Naive B cell (primary cell): ENCODE results near the gene EFEMP1. TPM values are rescaled to one million over a fixed set of nuclear protein-coding genes. Genes with fewer than 3 reads are reported as not detected.

Experiments used
- ATAC-seq, 2 donors: fragments of 150-1000 bp; cut with Tn5 transposase; 2 replicates each; pipeline ENCODE4 v1.10.0; 2021; ENCODE audit warnings: low read depth in 2 of 2, mild to moderate bottlenecking in 2 of 2, moderate library complexity in 2 of 2
- DNase-seq: peaks from one replicate; pipeline ENCODE4 v3.0.0; 2022
- H3K27ac Mint-ChIP-seq, 6 donors: one replicate each; pipeline ENCODE4 v1.8.0; 2020 to 2022; ENCODE audit warnings: mild to moderate bottlenecking in 6 of 6, mixed read lengths in 6 of 6, moderate library complexity in 5 of 6, inconsistent platforms in 2 of 6
- H3K27me3 Mint-ChIP-seq, 3 donors: one replicate each; pipeline ENCODE4 v1.8.0; 2021 to 2022; ENCODE audit warnings: mixed read lengths in 3 of 3, mild to moderate bottlenecking in 1 of 3
- H3K36me3 Mint-ChIP-seq, 2 donors: one replicate each; pipeline ENCODE4 v1.8.0; 2020 to 2022; ENCODE audit warnings: mixed read lengths in 2 of 2, inconsistent platforms in 1 of 2, mild to moderate bottlenecking in 1 of 2
- H3K4me1 Mint-ChIP-seq, 3 donors: one replicate each; pipeline ENCODE4 v1.8.0; 2020 to 2022; ENCODE audit warnings: mixed read lengths in 3 of 3, inconsistent platforms in 1 of 3, mild to moderate bottlenecking in 1 of 3, moderate library complexity in 1 of 3
- H3K4me3 Mint-ChIP-seq, 8 donors: one replicate each; pipeline ENCODE4 v1.8.0; 2020 to 2022; ENCODE audit warnings: mild to moderate bottlenecking in 8 of 8, mixed read lengths in 8 of 8, moderate library complexity in 8 of 8, inconsistent platforms in 2 of 8
- H3K9me3 Mint-ChIP-seq, 7 donors: one replicate each; pipeline ENCODE4 v1.8.0; 2020 to 2022; ENCODE audit warnings: mixed read lengths in 7 of 7, mild to moderate bottlenecking in 5 of 7, inconsistent platforms in 2 of 7, moderate library complexity in 1 of 7
- polyA plus RNA-seq, 6 donors: library from polyadenylated mRNA; unstranded; fragments of 300-500 nt; fragmentation: Illumina TruSeq; gene quantifications; one replicate each; pipeline ENCODE4 v1.2.3, GENCODE V29; 2021; ENCODE audit warnings: low read depth in 6 of 6

EFEMP1 gene
- polyA plus RNA-seq, 6 donors from 2014 or later = not detected

DNA sequence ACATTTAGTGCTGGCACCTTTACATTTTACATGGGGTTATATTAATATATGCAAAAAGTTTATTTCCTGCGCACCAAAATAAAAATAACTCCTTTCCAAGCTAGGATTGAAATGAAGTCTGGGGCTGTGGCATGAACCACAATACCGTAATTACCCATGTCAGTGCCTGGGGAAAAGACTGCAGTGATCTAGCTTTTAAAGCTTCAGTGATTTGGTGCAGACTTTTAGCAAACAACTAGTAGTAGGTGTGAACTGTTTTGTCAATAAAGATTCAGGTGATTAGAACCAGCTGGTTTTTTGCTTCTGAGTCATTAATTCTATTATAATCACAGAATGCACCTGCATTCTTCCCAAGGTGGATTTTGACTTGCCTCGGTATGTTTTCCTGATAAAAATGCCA lies 21.2 kb downstream of the EFEMP1 start:
- H3K36me3 Mint-ChIP-seq = no peaks in the 10 kb centered on the region
- ATAC-seq = no peak

DNA sequence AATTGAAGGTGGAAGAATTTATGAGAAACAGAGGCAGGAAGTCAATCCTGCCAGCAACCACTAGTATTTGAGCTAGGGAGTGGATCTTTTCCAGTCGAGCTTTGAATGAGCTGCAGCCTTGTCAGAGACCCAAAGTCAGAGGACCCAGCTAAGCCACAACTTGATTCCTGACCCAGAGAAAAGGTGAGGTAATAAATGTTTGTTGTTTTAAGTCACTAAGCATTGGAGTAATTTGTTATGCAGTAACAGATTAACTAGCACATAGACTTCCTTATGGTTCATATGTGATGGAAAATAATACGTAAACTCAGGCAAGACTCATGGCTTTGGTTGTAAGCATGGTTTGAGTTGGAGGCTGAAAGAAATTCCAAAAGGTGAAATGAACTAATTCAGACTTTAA lies 21.6 kb downstream of the EFEMP1 start:
- H3K9me3 Mint-ChIP-seq = peaks cover 0 to 21% (median 6%) of the 10 kb centered on the region in 7 donors
- H3K4me3 Mint-ChIP-seq = no peak overlapping the region
- no peaks in the 10 kb centered on the region for H3K36me3 Mint-ChIP-seq

More for the DNA sequence above, 21.2 kb downstream of the EFEMP1 start:
- no peak for DNase-seq
- H3K27me3 Mint-ChIP-seq = peaks cover 4 to 16% (median 10%) of the 10 kb centered on the region in 3 donors
- no peak overlapping the region for H3K4me3 Mint-ChIP-seq
- no peak overlapping the region for H3K27ac Mint-ChIP-seq
- no peaks in the 10 kb centered on the region for H3K4me1 Mint-ChIP-seq
- H3K9me3 Mint-ChIP-seq = peaks cover 0 to 21% (median 6%) of the 10 kb centered on the region in 7 donors

DNA sequence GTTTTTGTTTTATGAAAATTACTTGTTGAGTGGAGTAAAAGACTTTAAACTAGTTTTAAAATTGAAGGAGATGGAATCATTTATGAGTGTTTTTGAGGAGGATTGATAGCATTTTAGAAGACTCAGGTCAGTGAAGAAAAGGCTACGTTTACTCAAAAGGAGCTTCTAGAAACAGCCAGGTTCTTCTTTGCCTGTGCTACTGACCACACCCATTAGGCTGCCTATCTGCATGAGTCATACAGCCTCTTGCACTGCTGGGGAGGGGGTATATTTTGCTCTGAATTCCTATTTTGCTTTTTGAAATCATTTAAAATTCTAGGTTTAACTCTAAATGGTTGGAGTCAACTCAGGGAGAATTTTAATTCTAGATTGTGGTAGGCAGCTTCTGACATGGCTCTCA lies 22.3 kb downstream of the EFEMP1 start:
- DNase-seq = no peak
- ATAC-seq = no peak
- peaks cover 0 to 21% (median 7%) of the 10 kb centered on the region in 7 donors for H3K9me3 Mint-ChIP-seq
- H3K27ac Mint-ChIP-seq = peak overlapping the region in 1 of 6 donors; percentile 5
- no peak overlapping the region for H3K4me3 Mint-ChIP-seq
- no peaks in the 10 kb centered on the region for H3K36me3 Mint-ChIP-seq
- no peaks in the 10 kb centered on the region for H3K4me1 Mint-ChIP-seq
- H3K27me3 Mint-ChIP-seq = peaks cover 0 to 10% (median 9%) of the 10 kb centered on the region in 3 donors

More for the DNA sequence above, 21.6 kb downstream of the EFEMP1 start:
- no peak for ATAC-seq
- no peak for DNase-seq
- no peak overlapping the region for H3K27ac Mint-ChIP-seq
- peaks cover 2 to 13% (median 10%) of the 10 kb centered on the region in 3 donors for H3K27me3 Mint-ChIP-seq
- no peaks in the 10 kb centered on the region for H3K4me1 Mint-ChIP-seq

DNA sequence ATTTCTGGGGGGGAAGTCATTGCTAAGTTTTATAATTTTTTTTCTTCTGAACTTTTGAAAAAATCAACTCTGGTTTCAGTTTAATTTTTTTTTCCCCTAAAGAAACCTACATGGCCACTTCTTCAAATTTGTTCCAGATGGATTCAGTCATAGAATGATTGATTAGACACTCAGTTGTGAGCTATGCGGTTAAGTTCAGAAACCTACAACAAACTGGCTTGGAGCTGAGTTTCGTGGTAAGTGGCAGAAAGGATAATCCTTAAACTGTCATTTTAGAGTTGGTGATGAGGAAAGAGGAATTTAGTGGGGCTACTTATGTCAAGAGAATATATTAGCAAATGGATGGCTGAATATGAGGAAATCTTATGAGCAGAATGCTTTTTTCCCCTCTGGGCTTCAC lies 23.7 kb downstream of the EFEMP1 start:
- Mint-ChIP-seq H3K36me3 (no peaks in the 10 kb centered on the region), H3K27me3 (peaks cover 0 to 13% (median 9%) of the 10 kb centered on the region in 3 donors), H3K9me3 (peaks cover 0 to 21% (median 5%) of the 10 kb centered on the region in 7 donors), H3K4me1 (no peaks in the 10 kb centered on the region), H3K27ac (no peak overlapping the region), H3K4me3 (no peak overlapping the region)
- DNase-seq (no peak), ATAC-seq (no peak)

DNA sequence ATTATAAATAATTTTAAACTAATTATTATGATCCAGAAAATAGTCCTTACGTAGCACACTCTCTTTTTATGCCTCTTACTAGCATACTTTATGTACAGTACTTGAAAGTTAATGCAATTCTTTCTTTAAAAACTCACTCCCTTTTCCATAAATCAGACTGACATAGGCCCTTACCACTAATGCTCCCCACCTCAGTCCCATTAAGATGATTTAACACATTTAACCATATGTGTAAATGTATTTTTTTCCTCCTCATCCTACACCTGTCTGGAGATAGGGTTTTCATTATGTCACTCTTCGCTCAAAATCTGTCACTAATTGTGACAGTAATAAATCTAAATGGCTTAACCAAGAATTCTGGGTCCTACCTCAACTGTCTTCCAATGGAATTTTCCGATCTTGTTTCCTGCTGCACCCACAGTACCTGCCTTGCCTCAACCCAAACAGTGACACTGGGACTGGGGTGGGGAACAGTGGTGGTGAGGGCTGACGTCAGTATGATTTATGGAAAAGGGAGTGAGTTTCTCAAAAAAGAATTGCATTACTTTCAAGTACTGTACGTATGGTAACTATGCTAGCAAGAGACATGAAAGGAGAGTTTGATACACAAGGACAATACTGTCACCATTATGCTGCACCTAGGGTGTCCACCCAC lies 25.1 kb downstream of the EFEMP1 start:
- Mint-ChIP-seq H3K36me3 (no peaks in the 10 kb centered on the region), H3K9me3 (peaks cover 0 to 8% (median 1%) of the 10 kb centered on the region in 7 donors), H3K27me3 (peaks cover 0 to 16% (median 9%) of the 10 kb centered on the region in 3 donors), H3K4me3 (no peak overlapping the region), H3K4me1 (no peaks in the 10 kb centered on the region), H3K27ac (no peak overlapping the region)
- ATAC-seq (no peak), DNase-seq (no peak)

DNA sequence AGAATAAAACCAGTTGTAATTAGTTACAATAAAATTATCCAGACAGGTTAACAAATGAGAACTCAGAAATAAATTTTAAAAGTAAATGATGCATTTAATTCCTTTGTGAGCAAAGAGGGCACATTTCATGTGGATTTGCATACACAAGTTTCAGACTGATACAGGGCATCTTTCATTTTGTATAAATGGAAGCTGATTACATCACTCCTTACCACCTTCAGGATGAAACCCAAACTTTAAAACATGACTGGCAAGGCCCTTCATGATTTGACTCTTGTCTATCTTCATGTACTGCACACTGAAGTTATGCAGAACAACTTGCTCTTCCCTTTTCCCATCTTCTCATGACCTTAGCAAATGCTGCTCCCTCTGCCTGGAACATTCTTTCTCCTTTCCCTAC lies 26.9 kb downstream of the EFEMP1 start:
- Mint-ChIP-seq H3K4me3 (no peak overlapping the region), H3K27me3 (peaks cover 9 to 19% (median 10%) of the 10 kb centered on the region in 3 donors), H3K27ac (no peak overlapping the region), H3K4me1 (no peaks in the 10 kb centered on the region), H3K36me3 (no peaks in the 10 kb centered on the region), H3K9me3 (peaks cover 0 to 1% (median 0%) of the 10 kb centered on the region in 7 donors)
- ATAC-seq (no peak), DNase-seq (no peak)

DNA sequence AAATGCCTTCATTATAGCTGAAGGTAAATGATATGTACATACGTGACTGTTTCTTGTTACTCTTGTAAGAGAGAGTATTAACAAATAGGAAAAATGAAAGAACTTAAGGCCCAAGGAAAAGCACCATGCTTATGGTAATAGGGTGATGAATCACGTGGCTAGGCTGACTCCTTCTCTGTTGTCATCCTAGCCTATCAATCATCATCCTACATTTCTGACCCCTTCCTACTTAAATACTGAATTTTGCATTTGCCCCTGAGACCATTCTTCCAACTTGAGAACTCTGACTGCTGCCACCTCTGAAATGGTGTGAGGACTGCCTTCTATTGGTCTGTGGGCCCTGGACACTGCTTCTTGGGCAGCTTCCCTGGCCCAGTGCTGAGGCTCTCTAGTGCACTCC lies 28.9 kb downstream of the EFEMP1 start:
- Mint-ChIP-seq H3K27me3 (peaks cover 0 to 15% (median 9%) of the 10 kb centered on the region in 3 donors), H3K4me1 (no peaks in the 10 kb centered on the region), H3K4me3 (no peak overlapping the region), H3K36me3 (no peaks in the 10 kb centered on the region), H3K9me3 (peaks cover 0 to 1% (median 0%) of the 10 kb centered on the region in 7 donors), H3K27ac (no peak overlapping the region)
- DNase-seq = no peak
- no peak for ATAC-seq

DNA sequence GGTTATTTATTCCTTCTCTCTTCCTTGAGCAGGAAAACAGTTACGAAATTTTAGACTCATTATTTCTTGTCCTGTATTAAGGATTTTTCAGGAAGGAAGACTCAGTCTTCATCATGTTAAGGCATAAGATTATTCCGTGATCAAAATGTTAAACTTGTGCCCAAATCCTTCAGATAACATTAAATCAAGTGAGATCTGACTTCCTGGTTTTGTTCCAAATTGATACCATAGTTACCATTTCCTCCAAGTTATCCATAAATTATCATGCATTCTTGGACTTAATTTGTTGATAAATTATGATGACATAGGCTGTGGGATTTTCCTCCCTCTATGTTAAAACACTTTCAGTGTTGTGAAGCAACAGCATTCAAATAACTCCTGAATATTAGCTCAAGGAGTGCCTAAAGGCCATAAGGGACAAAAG lies 31.9 kb downstream of the EFEMP1 start:
- Mint-ChIP-seq H3K27me3 (peaks cover 0 to 21% (median 13%) of the 10 kb centered on the region in 3 donors), H3K27ac (no peak overlapping the region), H3K9me3 (peaks cover 0 to 3% (median 0%) of the 10 kb centered on the region in 7 donors), H3K4me3 (no peak overlapping the region), H3K36me3 (no peaks in the 10 kb centered on the region), H3K4me1 (no peaks in the 10 kb centered on the region)
- ATAC-seq (no peak), DNase-seq (no peak)

DNA sequence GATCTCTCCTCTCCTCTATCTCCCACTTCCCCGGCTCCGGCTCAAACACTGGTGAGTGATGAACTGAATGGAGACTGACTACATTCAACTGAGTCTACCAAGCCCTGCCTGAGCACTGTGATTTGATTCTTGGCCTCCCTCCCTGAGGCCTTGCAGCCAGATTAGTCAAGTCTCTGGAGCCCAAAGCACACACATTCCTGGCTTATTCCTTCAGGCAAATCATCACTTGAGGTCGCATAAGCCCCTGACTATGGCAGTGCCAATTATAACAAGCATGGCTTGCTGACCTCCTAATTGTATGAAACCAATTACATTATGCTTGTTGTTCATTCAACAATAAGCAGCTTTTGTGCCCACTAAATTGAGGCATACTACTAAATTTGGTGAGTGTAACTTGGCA lies 34.6 kb downstream of the EFEMP1 start:
- peak overlapping the region in 1 of 6 donors; percentile 85 for H3K27ac Mint-ChIP-seq
- DNase-seq (no peak), ATAC-seq (no peak)
- peaks cover 0 to 3% (median 0%) of the 10 kb centered on the region in 7 donors for H3K9me3 Mint-ChIP-seq
- no peaks in the 10 kb centered on the region for H3K4me1 Mint-ChIP-seq
- peaks cover 0 to 21% (median 9%) of the 10 kb centered on the region in 3 donors for H3K27me3 Mint-ChIP-seq
- no peak overlapping the region for H3K4me3 Mint-ChIP-seq
- H3K36me3 Mint-ChIP-seq = no peaks in the 10 kb centered on the region

DNA sequence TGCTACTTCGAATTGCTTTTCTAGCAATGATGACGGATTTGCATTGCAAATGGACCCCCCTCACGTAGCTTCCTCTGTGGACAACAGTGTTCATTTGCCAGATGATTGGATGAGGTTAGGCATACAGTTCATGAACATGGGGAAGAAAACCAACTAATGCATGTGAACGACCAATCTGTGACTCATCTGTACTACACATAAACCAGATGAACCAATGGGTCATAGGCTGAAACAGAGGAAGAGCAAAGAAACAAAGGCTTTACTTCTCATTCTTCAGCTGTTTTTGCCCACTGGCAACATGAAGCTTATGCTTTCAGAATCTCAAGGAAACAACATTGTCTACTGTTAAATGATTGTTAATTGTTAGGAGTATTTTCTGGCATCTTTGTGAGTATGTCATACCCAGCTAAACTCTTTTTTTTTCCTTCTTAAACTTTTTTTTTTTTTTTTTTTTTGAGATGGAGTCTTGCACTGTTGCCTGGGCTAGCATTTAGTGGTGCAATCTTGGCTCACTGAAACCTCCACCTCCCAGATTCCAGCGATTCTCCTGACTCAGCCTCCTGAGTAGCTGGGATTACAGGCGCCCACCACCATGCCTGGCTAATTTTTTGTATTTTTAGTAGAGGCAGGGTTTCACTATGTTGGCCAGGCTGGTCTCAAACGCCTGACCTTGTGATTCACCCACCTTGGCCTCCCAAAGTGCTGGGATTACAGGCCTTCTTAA lies 35.5 kb downstream of the EFEMP1 start:
- DNase-seq (no peak), ATAC-seq (no peak)
- H3K27ac Mint-ChIP-seq = no peak overlapping the region
- H3K4me1 Mint-ChIP-seq = no peaks in the 10 kb centered on the region
- H3K4me3 Mint-ChIP-seq = no peak overlapping the region
- peaks cover 0 to 21% (median 4%) of the 10 kb centered on the region in 3 donors for H3K27me3 Mint-ChIP-seq
- no peaks in the 10 kb centered on the region for H3K36me3 Mint-ChIP-seq
- H3K9me3 Mint-ChIP-seq = peaks cover 0 to 3% (median 0%) of the 10 kb centered on the region in 7 donors

DNA sequence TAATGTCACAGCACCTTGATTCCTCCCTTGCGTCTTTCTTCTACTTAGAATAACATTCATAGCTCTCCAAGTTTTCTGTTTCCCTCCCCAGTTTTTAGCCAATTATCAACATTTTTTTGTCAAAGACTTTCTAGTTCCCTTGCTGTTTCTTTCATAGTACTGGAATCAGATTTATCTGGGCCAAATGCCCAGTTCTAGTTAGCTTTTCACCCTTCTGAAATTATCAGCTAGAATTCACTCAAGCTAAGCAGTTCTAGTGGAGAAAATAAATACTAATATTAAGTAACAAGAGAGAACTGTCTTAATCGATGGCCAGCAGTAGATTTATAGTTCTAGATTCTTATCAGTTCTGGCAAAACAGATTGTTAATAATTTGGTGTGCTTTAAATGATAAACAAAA lies 36.2 kb downstream of the EFEMP1 start:
- no peak overlapping the region for H3K27ac Mint-ChIP-seq
- H3K27me3 Mint-ChIP-seq = peaks cover 0 to 18% (median 4%) of the 10 kb centered on the region in 3 donors
- no peak for DNase-seq
- peaks cover 0 to 3% (median 0%) of the 10 kb centered on the region in 7 donors for H3K9me3 Mint-ChIP-seq
- H3K4me1 Mint-ChIP-seq = no peaks in the 10 kb centered on the region
- no peak overlapping the region for H3K4me3 Mint-ChIP-seq
- ATAC-seq = no peak
- H3K36me3 Mint-ChIP-seq = no peaks in the 10 kb centered on the region

DNA sequence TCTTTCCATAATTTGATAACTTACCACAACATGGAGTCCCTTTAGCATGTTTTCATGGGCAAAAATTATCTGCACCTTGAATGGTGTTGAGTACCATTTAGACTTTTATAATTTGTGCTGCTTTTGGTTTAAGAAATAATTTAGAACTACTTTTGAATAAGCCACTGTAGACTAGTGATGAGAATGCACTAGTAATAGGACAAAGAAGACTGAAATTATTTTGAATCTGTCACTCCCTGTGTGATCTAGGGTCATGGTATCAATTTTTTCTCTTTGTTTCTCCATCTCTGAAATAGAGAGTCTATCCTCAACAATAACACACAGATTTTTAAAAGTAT lies 37.7 kb downstream of the EFEMP1 start:
- H3K4me1 Mint-ChIP-seq = no peaks in the 10 kb centered on the region
- no peak overlapping the region for H3K27ac Mint-ChIP-seq
- no peak for ATAC-seq
- H3K4me3 Mint-ChIP-seq = no peak overlapping the region
- peaks cover 0 to 3% (median 0%) of the 10 kb centered on the region in 7 donors for H3K9me3 Mint-ChIP-seq
- no peaks in the 10 kb centered on the region for H3K36me3 Mint-ChIP-seq
- H3K27me3 Mint-ChIP-seq = peaks cover 0 to 6% (median 4%) of the 10 kb centered on the region in 3 donors
- no peak for DNase-seq

DNA sequence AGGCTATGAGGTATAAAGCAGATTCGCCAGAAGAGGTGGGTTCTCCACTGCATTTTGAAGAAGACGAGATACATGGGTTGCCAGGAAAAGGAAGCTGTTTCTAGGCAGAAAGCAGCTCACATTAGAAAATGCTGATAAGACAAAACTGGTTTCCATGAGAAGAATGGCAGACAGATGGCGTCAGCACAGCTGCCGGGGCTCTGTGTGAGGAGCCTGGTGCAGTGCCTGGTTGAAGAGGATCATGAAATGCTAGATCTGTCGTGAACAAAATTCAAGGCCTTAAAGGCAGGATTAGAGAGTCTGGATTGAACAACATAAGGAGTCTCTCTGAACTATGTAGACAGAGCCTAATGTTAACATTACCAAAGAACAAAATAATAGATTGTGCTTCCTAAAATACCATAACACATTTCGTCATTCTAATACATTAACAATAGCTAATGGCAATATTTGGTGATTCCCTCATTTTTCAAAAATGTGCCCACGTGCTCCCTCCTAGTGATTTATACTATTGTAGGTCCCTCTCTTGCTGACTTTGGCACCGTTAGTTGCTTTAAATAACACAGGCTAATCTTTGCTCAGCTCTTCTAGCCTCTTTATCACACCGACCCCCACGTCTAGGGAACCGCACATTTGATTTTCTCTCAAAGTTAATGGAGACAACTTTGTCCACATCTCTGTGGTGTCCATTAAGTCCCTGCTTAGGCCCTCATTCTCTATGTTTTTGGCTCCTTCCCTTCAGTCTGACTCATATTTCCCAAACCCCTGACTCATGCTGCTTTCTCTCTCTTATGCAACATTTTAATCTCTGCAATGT lies 38.2 kb downstream of the EFEMP1 start:
- H3K9me3 Mint-ChIP-seq = peaks cover 0 to 3% (median 0%) of the 10 kb centered on the region in 7 donors
- ATAC-seq (no peak), DNase-seq (no peak)
- peaks cover 0 to 6% (median 4%) of the 10 kb centered on the region in 3 donors for H3K27me3 Mint-ChIP-seq
- no peaks in the 10 kb centered on the region for H3K36me3 Mint-ChIP-seq
- H3K27ac Mint-ChIP-seq = no peak overlapping the region
- H3K4me1 Mint-ChIP-seq = no peaks in the 10 kb centered on the region
- H3K4me3 Mint-ChIP-seq = no peak overlapping the region
